Measurements from ENCODE around the gene SERPINA3.
"Not testable (repeated sequence)": the region's sequence is repeated elsewhere in the genome, so short reads cannot be mapped to it uniquely, and the experiment has no call there.

The SERPINA3 gene

DNA sequence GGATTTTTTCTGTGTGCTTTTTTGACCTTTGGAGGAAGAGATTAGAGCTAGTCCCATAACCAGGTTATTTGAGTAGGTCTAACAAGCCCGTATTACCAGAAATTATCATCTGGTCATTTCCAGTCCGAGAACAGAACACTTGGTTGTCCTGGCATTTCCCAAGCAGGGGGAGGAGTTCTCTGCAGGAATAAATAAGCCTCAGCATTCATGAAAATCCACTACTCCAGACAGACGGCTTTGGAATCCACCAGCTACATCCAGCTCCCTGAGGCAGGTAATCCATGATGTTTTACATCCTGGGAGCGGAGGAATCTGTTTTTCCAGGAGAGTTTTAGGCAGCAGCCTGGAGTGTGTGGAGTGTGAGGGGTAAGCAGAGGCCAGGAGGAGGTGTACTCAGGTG, at the start of gene SERPINA3:
TSS of gene SERPINA3 (plus strand) at position 218 of the 400 bp plus-strand sequence. CDS start 2,051 bp downstream, outside the sequence.
- DNase-seq = no peak

DNA sequence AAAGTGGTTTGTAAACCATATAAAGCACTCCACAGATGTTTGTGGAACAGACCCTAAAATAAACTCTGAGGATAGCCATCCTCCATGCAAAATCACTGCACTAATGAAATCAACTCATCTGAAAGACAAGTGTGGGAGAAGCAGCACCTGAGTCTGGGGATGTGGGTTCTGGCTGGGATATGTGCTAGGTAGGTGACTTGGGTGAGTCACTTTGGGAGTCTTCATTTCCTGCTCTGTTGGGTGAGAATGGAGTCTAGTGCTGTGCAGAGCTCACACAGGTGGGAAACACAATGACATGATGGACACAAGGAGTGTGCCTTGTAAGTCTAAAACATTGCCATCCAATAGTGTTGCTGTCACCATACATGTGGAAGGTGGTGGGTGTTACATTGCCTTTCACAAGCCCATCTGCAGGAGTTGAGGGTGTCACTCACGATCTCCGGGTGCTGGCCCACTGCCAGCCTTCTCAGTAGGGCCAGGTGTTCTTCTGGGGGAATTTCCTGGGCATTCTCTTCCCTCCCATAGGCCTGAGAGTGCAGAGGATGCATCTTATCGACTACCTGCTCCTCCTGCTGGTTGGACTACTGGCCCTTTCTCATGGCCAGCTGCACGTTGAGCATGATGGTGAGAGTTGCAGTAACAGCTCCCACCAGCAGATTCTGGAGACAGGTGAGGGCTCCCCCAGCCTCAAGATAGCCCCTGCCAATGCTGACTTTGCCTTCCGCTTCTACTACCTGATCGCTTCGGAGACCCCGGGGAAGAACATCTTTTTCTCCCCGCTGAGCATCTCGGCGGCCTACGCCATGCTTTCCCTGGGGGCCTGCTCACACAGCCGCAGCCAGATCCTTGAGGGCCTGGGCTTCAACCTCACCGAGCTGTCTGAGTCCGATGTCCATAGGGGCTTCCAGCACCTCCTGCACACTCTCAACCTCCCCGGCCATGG, 49.0 kb upstream of the SERPINA3 start:
- no peak for DNase-seq

DNA sequence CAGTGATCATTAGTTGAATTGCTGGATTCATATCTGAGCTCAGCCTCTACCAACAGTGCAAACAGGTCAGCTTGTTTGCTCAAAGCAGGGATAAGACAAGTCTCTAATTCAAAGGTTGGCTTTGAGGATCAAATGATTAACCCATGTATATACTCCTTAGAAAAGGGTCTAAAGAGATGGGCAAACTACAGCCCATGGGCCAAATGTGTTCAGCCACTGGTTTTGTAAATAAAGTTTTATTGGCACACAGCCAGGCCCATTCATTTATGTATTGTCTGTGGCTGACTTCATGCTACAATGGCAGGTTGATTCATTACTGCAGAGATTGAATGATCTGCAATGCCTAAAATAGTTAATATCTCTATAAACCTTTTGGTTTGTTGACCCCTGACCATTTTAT, 47.8 kb upstream of the SERPINA3 start:
- no peak for DNase-seq

DNA sequence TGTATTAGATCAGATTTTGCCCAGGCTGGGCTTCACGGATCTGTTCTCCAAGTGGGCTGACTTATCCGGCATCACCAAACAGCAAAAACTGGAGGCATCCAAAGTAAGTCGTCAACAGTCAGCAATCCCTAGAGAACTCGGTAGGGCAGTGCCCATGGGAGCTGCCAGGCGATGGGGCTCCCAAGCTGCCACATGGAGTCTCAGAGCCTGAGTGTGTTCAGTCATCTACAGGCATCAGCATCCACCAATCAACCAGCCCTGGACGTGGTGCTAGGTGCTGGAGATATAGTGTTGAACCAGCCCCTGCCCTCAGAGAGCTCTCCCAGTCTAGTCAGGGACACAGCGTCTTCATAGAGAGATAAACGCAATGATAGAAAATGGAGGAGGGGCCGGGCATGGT, 44.0 kb upstream of the SERPINA3 start:
- DNase-seq = no peak

DNA sequence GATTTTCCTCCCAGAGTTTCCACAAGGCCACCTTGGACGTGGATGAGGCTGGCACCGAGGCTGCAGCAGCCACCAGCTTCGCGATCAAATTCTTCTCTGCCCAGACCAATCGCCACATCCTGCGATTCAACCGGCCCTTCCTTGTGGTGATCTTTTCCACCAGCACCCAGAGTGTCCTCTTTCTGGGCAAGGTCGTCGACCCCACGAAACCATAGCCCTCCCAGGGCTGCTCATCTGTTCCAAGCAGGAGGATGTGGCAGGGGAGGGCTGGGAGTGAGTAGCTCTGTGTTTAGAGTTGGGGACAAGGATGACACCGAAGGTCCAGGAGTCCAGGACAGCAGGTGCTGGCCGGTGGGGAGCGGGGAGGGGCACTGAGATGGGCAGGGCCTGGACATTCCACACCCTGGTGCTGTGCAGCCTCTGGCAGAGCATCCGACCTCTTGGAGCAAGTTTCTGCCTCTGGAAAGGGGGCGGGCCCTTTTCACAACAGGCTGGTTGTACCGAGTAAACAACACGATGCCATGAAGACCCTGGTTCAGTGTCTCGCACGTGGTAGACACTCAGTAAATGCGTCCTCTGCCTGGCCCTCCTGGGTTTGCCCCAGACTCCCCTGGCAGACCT, 42.7 kb upstream of the SERPINA3 start:
- DNase-seq = no peak

DNA sequence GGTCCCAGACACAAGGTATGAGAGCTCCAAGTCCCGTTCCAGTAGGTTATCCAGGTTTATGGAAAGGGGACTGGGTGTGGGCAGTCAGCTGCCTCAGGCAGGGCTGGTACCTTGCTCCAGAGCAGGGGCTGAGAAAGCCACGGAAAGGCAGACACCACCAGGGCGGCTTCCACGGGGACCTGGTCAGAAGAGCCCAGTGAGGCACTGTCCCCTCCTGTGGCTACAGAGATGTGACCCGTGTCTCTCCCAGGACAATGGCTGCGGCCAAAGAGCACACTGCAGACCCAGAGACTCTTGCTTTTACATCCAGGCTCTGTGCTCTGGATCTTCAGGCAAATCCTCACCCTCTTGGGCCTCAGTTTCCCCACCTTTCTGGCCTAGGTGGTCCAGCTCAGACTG, 42.2 kb upstream of the SERPINA3 start:
- no peak for DNase-seq

DNA sequence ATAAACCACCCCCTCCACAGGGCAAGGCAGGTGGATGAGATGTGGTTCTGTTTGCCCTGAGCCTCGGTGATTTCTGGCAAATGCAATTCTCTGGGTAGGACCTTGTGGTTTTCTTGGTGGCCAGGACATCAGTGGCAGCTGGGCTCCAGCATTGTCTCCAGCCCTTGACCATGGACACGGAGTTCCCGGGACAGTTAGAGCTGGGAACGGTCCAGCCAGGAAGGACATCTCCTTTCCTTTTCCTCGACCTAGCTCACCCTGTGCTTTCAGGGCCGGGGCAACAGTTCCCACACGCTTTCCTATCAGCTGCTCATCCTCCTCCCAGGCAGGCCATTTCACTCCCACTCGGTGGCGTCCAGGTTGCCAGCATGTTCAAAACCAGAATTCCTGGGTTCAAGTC, 41.8 kb upstream of the SERPINA3 start:
- no peak for DNase-seq

DNA sequence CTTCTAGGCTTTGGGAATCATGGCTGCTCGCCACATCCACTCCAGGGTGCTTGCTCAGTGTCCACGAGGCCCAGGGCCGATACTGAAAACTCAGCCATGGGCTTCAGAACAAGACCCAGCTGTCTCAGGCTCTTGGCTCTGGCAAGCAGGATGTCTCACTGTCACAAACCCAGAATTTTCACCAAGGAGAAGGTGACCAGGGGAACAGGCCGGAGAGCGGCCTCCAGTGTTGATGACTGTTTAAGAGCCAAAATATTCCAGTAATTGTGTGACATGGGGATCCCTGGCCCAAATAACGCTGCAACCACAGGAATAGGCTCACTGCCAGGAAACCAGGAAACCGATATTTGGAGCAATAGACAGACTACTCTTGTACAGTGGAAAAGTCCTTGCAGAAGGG, 40.8 kb upstream of the SERPINA3 start:
- no peak for DNase-seq

DNA sequence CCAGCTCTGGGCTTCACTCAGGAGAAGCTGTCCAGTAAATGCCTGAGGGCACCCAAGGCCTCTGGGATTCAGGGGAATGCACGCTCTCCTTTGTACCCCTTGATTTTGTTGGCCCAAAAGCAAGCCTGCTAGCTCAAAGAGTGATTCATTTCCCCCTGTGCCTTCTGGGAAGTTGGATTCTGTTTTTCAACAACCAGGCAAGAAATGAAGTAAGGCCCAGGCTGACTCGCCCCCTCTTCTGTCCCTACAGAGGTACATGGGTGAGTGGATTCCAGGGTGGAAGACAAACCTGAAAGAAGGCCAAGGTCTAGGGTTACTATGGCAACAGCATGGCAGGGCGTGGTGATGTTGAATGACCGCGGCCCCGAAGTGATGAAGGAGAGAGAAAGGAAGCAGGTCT, 40.2 kb upstream of the SERPINA3 start:
- DNase-seq = no peak

DNA sequence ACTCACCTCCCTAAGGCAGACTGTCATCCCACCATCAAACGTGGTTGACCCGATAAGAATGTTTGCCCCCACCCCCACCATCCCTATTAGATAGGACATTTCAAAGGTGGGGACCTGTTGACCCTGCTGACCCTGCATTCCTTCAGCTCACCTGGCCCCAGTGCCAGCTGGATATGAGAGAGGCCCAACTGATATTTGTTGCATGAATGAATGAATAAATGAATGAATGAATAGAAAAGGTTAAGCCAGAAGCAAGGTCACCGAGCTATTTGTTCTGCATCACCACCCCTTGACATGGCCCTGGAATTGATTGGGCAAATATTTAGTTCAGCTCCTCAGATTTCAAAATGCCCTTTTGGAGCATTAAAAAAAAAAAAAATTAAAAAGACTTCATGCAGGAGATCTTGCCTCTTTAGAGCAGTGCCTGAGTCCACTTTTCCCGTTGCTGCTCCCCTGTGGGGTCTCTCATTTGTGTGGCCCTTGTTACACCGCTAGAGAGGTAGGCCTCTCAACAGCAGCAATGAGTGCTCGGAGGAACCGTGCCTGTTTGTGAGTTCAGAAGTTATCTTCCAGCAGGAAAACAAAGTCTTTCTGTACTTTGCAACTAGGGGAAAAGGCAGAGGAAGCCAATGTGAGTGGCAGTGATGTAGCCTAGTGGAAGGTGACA, 39.4 kb upstream of the SERPINA3 start:
- no peak for DNase-seq

DNA sequence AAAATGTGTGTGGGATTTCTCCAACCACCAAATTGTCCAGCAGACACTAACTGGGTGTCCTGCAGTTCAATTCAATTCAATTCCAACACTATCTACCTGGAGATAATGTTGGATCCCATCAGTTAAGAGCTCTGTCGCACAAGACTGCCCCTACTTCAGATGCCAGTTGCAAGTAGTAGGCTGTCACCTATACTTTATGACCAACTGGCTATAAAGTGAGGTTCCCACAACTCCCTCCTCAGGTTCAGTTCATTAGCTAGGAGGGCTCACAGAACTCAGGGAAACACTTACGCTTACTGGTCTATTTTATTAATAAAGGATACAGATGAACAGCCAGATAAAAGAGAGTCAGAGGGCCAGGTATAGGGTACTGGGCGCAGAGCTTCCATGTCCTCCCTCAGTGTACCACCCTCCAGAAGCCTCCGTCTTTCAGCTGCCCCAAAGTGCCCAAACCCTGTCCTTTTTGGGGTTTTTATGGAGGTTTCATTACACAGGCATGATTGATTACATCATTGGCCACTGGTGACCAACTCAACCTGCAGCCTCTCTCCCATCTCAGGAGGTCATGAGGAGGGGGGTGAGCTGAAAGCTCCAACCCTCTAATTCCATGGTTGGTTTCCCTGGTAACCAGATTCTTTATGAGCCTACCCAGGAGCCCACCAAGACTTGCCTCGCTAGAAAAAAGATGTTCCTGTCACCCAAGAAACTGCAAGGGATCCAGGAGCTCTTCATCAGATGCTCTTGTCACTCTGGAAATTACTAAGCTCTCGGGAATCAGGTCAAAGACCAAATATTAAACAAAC, 38.5 kb upstream of the SERPINA3 start:
- no peak for DNase-seq

DNA sequence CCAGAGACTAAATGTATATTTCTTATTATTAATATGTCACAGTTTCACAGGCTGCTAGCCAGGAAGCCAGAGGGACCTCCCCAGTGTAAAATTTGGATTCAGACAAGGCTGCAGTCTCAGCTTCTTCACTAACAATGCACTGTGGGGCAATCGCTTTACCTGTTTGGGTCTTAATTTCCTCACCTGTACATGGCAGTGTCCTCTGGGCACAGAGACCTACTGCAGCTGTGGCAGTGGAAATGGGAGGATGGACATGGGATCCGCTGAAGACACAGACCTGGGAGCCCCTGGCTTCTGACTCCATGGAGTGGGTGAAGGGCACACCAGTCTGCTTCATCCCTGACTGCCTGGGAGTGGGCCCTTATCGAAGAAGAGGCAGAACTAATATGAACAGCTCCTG, 37.9 kb upstream of the SERPINA3 start:
- no peak for DNase-seq

DNA sequence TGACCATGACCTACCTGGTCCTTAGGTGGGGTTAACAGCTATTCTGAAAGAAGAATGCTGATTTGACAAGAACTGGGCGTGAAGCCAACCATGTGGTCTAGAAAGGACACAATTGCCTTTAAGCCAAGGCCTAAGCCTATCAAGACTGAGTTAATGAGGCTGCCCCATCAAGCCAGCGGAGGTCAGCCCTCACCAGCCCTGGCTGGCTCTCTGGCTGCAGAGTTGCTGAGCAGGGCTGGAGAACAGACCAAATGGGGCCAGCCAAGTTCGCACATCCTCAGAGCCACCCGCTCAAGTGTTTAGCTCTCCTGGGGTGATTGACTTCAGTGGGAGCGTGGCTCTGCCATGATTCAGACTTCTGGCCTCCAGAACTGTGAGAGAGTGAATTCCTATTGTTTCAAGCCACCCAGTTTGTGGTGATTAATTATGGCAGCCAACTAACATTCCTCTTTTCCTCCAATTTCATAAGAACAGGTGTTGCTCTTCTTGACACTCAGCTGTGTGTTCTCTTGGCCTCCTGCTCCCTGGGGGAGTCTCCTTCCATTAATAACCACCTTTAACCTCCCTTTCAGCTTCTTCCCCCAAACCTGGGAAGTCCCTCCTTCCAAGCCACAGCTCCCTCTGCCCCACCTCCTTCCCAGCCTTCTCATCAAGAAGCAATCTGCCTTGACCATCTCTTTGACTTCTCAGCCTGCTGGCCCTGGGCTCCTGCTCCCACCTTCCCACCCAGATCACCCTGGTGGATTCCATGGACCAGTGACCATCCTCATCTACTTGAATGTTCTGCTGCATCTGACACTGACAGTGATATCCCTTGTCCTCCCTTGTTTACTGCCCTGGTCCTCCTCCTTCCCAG, 36.2 kb upstream of the SERPINA3 start:
- no peak for DNase-seq

DNA sequence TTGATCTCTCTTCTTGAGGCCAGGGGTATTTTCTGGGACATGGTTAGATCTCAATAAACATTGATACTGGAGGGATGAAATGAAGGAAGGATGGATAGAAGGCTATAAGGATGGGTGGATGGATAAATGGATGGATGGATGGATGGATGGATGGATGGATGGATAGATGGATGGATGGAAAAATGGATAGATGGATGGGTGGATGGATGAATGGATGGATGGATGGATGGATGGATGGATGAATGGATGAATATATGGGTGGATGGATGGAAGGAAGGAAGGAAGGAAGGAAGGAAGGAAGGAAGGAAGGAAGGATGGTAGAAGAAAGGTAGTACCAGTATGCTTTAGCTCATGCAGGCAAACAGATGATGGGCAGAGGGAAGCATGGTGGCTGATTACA, 34.7 kb upstream of the SERPINA3 start:
- DNase-seq = not testable (repeated sequence)

DNA sequence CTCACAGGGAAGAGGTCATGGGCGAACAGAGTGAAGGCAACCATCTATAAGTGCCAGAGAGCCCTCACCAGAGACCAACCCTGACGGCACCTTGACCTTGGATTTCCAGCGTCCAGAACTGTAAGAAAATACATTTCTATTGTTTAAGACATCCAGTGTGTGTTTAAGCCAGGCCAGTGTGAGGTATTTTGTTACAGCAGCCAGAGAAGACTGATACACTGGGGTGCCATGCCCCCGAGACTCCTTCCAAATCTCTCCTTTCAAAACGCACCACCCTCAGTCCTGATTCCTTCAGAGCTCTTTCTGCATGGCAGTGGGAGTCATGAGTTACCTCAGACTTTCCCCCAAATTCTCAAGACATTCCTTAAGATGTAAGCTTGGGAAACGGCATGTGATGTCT, 33.5 kb upstream of the SERPINA3 start:
- no peak for DNase-seq

DNA sequence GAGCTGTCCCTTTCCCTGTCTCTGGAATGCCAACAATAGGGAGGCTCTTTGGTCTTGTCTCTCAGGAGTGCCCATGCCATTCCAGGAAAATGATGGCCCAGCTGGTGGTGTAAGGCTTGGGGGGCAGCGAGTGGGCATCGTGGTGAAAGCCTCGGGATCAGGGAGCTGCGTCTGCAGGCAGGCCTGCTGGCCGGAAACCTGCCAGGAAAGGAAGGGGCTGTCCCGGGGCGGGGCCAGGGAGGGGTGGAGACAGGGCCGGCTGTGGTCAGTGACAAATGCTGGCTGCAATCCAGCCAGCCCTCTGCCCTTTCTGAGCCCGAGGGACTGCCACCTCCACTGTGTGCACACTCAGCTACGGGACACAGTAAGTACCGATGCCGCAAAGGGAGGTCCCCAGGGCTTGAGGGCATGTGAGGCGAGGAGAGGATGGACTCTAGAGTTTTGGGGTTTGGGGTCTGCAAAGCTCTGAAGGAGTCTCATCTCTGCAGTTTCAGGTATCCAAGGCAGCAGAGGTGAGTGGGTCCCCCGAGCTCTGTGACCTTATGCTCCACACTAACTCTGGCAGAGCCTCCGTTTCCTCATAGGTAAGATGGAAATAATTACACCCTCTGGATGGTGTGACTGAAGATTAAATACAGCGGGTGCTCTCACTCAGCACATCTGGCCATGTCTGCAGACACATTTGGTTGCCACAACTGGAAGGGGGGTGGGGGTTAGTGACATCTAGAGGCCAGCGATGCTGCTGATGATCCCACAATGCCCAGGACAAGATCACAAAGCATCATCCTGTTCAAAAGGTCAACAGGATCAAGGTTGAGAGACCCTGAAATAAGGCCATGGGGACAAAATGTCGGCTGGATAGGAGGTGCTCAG, 30.8 kb upstream of the SERPINA3 start, which contains the start of gene SERPINA5:
TSS of gene SERPINA5 (plus strand) at position 300 of the 873 bp plus-strand sequence. CDS start 5,937 bp downstream, outside the sequence.
- DNase-seq = no peak

DNA sequence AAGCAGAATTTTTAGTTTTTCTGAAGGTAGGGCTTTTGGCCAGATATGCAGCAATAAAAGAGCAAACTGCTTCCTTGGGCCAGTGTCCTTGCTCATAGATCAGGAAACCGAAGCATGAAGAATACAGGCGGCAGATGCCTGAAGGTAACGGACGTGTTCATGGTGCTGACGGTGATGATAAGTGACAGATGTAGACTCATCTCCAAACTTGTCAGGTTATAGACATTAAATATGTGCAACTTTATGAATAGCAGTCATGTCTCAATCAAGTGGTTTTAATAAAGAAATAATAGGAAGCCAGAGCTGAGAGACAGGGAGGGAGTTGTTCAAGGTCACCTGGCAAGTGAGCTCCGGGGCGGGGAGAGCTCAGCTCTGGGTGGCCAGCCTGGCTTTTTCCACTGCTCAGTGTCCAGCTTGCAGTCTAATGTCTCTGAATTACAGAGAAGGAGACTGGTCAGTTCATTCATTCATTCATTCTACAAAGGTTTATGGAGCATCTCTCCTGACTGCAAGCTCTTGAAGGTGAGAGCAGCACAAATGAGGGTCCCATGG, 29.9 kb upstream of the SERPINA3 start:
- no peak for DNase-seq

DNA sequence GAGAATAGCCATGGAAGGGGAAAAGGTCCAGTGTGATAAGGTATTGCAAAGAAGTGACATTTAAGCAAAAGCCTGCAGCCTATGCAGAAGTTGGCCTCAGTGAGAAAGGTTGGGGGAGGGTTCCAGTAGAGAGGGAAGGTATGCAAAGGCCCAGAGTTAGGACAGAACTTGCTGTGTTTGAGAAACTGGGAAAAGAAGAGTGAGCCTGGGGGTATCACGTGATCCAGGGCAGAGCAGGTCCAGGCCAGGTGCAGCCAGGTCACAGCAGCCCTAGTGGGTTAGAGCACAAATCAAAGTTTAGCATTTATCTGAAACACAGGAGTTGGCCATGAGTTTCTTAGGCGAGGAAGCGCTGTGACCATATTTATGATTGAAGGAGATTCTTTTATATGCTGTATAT, 29.3 kb upstream of the SERPINA3 start:
- no peak for DNase-seq

DNA sequence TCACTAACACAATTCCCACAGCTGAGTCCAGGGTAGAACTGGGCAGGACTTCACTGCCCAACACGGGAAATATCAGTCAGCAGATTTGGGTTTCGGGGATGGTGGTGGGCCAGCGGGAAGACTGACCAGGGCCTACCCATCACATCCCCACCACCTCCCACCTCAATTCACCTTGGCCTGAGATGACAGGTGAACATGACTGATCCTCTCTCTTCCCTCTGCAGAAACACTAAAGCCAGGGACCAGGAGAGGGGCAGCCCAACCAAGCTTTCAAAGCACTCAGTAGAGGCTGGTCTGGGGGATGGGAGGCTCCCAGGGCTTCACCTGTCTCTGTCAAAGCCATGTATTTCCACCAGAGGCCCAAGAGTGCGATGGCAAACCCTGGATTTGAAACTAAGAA, 28.6 kb upstream of the SERPINA3 start:
- DNase-seq = no peak

DNA sequence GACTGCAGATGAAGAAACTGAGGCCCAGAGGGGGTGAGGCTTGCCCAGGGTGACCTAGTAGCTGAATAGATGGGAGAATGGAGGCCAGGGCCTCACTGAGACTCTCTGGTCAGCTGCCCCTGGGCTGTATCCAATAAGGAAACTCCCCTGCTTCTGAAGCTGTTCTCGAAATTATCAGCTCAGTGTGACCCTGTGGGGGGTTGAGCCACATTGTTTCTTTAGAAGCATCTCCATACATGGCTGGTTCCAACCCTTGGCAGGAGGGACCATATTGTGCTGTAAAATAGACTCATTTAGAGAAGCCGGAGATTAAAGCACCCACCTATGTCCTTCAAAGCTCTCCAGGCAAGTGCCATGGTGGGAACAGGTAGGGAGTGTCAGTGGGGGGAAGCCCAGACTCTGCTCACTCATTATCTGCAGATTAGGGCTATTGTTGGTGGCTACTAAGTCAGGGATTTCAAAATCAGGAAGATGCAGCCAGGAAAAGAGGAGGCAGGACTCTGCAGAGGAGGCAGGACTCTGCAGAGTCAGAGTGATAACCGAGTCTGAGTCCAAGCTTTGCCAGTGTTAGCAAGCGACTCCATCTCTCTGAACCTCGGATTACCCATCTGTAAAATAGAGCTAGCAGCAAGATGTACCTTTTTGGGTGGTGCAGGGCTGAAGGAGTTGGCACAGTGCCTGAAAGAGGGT, 27.5 kb upstream of the SERPINA3 start:
- no peak for DNase-seq
